Mammary epithelial cell (primary cell): ENCODE measurements around the gene CSNK1G1.

Source experiments
- EZH2 ChIP-seq: IDR thresholded peaks from 2 replicates; pipeline ENCODE4 v1.6.1; 2012; ENCODE audit warnings: low read length, inconsistent platforms, borderline replicate concordance
- TF ChIP-seq, protein P1 (sequence below), 2 donors: IDR thresholded peaks in 1 of 2; conservative IDR thresholded peaks in 1 of 2; 2 replicates each; pipeline ENCODE4 v1.5.1; 2011 to 2012; ENCODE audit warnings: inconsistent platforms in 2 of 2, low read length in 2 of 2, mild to moderate bottlenecking in 2 of 2, control low read depth in 1 of 2, low read depth in 1 of 2; ENCODE audit not compliant: insufficient read depth in 1 of 2; ENCODE audit errors: extremely low read depth in 1 of 2

- TF ChIP-seq, protein P1, sequence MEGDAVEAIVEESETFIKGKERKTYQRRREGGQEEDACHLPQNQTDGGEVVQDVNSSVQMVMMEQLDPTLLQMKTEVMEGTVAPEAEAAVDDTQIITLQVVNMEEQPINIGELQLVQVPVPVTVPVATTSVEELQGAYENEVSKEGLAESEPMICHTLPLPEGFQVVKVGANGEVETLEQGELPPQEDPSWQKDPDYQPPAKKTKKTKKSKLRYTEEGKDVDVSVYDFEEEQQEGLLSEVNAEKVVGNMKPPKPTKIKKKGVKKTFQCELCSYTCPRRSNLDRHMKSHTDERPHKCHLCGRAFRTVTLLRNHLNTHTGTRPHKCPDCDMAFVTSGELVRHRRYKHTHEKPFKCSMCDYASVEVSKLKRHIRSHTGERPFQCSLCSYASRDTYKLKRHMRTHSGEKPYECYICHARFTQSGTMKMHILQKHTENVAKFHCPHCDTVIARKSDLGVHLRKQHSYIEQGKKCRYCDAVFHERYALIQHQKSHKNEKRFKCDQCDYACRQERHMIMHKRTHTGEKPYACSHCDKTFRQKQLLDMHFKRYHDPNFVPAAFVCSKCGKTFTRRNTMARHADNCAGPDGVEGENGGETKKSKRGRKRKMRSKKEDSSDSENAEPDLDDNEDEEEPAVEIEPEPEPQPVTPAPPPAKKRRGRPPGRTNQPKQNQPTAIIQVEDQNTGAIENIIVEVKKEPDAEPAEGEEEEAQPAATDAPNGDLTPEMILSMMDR (conservative IDR thresholded peaks at IDR 0.05 in 1 of 2, IDR thresholded peaks at IDR 0.05 in 1 of 2; ENCODE audit: extremely low read depth in 1 of 2, insufficient read depth in 1 of 2, low read depth in 1 of 2, low read length in 2 of 2): no peak
- no peak for TF ChIP-seq EZH2
Observed at GRCh38 chr15:64400583-64400982, 44.6 kb upstream of the CSNK1G1 start.
